Gastroesophageal sphincter (tissue), 3 donors: Measurements from ENCODE around the gene VEPH1.

Source experiments
- EP300 ChIP-seq: sonication (generic); formaldehyde crosslinking; IDR thresholded peaks from one replicate; pipeline ENCODE4 v1.6.1; 2017; ENCODE audit warnings: antibody characterized with exemption, mild to moderate bottlenecking
- POLR2A ChIP-seq, 2 donors: fragments of 450-650 bp; IDR thresholded peaks; one replicate each; pipeline ENCODE4 v1.6.1; 2017; ENCODE audit warnings: antibody characterized with exemption in 2 of 2, mild to moderate bottlenecking in 2 of 2, moderate library complexity in 1 of 2
- POLR2AphosphoS5 ChIP-seq: sonication (generic); formaldehyde crosslinking; IDR thresholded peaks from one replicate; pipeline ENCODE4 v1.6.1; 2017; ENCODE audit warnings: antibody characterized with exemption
- TF ChIP-seq, protein P1 (sequence below), 4 experiments: fragments of 200-600 bp in 2 of 4; fragments of 450-650 bp in 2 of 4; sonication (generic) in 1 of 4; IDR thresholded peaks; one replicate each; pipeline ENCODE4 v1.5.1; 2017 to 2019; ENCODE audit warnings: antibody characterized with exemption in 4 of 4, mild to moderate bottlenecking in 2 of 4, moderate library complexity in 2 of 4

GRCh38 chr3:157220883-157221282, 282.3 kb downstream of the VEPH1 start:
- TF ChIP-seq, protein P1, sequence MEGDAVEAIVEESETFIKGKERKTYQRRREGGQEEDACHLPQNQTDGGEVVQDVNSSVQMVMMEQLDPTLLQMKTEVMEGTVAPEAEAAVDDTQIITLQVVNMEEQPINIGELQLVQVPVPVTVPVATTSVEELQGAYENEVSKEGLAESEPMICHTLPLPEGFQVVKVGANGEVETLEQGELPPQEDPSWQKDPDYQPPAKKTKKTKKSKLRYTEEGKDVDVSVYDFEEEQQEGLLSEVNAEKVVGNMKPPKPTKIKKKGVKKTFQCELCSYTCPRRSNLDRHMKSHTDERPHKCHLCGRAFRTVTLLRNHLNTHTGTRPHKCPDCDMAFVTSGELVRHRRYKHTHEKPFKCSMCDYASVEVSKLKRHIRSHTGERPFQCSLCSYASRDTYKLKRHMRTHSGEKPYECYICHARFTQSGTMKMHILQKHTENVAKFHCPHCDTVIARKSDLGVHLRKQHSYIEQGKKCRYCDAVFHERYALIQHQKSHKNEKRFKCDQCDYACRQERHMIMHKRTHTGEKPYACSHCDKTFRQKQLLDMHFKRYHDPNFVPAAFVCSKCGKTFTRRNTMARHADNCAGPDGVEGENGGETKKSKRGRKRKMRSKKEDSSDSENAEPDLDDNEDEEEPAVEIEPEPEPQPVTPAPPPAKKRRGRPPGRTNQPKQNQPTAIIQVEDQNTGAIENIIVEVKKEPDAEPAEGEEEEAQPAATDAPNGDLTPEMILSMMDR (IDR thresholded peaks at IDR 0.05): no peak
- TF ChIP-seq POLR2A (IDR thresholded peaks at IDR 0.05): no peak
- no peak for TF ChIP-seq POLR2AphosphoS5
- TF ChIP-seq EP300: no peak
